ENCODE measurements around the gene EIF4E2.

The EIF4E2 gene

DNA sequence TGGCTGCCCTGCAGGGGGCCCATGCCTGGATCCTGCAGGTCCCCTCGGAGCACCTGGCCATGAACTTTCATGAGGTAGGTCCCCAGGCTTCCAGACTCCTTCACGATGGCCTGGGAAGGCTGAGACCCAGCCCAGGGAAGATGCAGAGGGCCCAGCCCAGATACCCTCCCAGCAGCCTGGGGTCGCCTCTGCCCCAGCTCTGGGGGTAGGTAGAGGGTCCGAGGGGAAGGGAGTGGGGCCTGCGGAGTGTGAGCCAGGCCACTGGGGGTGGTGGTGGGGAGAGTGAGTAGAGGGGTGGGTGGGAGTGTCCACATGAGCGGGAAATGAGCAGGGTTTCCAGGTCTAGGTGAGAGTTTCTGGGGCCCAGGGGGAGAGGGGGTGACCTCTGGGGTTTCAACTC is 25.7 kb upstream of the EIF4E2 start:
- no peak overlapping the region for H3K9ac ChIP-seq (ENCODE audit: insufficient read length)
- no peak overlapping the region for H3K27ac ChIP-seq

GRCh38 chr2:232525199-232525598 is 25.3 kb upstream of the EIF4E2 start:
- Histone ChIP-seq H3K4me3 (no peak overlapping the region), H3K27ac (no peak overlapping the region), H3K36me3 (ENCODE audit: insufficient read depth, low read length) (no peaks in the 10 kb centered on the region), H3K9me3 (ENCODE audit: low read depth, low read length) (no peaks in the 10 kb centered on the region), H3K9ac (ENCODE audit: insufficient read length) (no peak overlapping the region)
- TF ChIP-seq EZH2 (IDR thresholded peaks at IDR 0.05): no peak
- no peak for TF ChIP-seq FOXP2 (optimal IDR thresholded peaks at IDR 0.05; ENCODE audit: control extremely low read depth, extremely low read length, insufficient read depth)
- TF ChIP-seq POLR2AphosphoS5 (IDR thresholded peaks at IDR 0.05; ENCODE audit: borderline replicate concordance, low read depth, low read length): no peak
- no peak for DNase-seq (ENCODE audit: low read depth, low spot score)

More for the DNA sequence above, 25.7 kb upstream of the EIF4E2 start:
- no peaks in the 10 kb centered on the region for H3K9me3 ChIP-seq (ENCODE audit: low read depth, low read length)
- H3K36me3 ChIP-seq (ENCODE audit: insufficient read depth, low read length): no peaks in the 10 kb centered on the region
- DNase-seq (ENCODE audit: low read depth, low spot score): no peak
- no peak for TF ChIP-seq EZH2 (IDR thresholded peaks at IDR 0.05)
- H3K4me3 ChIP-seq: no peak overlapping the region

DNA sequence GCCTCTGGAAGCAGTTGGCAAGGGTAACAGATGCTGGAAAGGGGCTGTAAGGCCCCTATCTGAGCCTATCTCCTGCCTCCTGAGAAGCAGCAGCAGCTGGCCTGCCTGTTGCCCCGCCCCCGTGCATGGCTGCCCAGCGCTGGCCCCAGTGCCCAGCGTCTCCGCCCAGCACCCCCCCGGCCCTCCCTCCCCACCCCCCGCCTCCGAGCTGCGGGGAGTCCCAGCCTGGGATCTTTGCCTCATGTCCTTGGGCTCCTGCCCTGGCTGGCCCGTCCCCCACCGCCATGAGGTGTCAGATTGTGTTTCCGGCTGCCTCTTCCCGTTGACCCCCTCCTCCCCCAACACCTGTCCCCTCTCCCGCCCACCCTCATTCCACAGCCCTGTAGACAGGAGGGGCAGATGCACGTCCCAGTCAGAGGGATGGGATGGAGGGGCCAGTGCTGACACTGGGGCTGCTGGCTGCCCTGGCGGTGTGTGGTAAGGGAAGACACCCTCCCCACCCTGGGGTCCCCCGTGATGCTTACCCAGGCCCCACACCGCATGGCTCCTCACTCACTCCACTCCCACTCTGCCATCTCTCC is 24.6 kb upstream of the EIF4E2 start, which contains the start of gene CHRND:
Gene CHRND (plus strand): TSS at position 370 of the 581 bp plus-strand sequence. CDS start 56 bp downstream, at position 426.
- no peak within 1 kb of the TSS for H3K9ac ChIP-seq (ENCODE audit: insufficient read length)
- TF ChIP-seq POLR2AphosphoS5 (IDR thresholded peaks at IDR 0.05; ENCODE audit: borderline replicate concordance, low read depth, low read length) (no peak), FOXP2 (optimal IDR thresholded peaks at IDR 0.05; ENCODE audit: control extremely low read depth, extremely low read length, insufficient read depth) (no peak), EZH2 (IDR thresholded peaks at IDR 0.05) (no peak)
- no peak within 1 kb of the TSS for H3K27ac ChIP-seq

DNA sequence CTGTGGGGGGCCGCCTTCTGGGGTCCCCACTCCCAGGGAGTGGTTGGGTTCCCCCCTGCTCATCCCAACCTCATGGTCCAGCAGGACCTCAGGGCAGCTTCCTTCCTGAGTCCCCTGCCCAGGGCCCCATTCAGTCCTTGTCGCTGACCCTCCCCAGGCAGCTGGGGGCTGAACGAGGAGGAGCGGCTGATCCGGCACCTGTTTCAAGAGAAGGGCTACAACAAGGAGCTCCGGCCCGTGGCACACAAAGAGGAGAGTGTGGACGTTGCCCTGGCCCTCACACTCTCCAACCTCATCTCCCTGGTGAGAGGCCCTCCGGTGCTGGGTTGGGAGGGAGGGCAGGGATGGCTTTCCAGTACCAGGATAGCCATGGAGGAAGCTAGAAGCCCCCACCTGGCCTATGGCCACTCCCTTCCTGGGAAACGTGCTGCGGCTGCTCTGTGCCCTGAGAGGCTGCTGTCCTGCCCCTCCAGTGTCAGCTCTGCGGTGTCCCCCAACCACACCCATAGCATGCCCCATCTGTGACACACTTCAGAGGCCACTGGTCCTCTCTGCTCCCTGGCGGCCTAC is 24.0 kb upstream of the EIF4E2 start:
- TF ChIP-seq FOXP2 (optimal IDR thresholded peaks at IDR 0.05; ENCODE audit: control extremely low read depth, extremely low read length, insufficient read depth) (no peak), POLR2AphosphoS5 (IDR thresholded peaks at IDR 0.05; ENCODE audit: borderline replicate concordance, low read depth, low read length) (no peak)
- no peaks in the 10 kb centered on the region for H3K36me3 ChIP-seq (ENCODE audit: insufficient read depth, low read length)
- no peak for DNase-seq (ENCODE audit: low read depth, low spot score)
- no peak overlapping the region for H3K9ac ChIP-seq (ENCODE audit: insufficient read length)
- no peak overlapping the region for H3K27ac ChIP-seq
- H3K4me3 ChIP-seq: no peak overlapping the region
- H3K9me3 ChIP-seq (ENCODE audit: low read depth, low read length): no peaks in the 10 kb centered on the region

More for the DNA sequence above, 24.6 kb upstream of the EIF4E2 start, which contains the start of gene CHRND:
- DNase-seq (ENCODE audit: low read depth, low spot score): no peak
- no peak within 1 kb of the TSS for H3K4me3 ChIP-seq
- H3K9me3 ChIP-seq (ENCODE audit: low read depth, low read length): no peaks in the 10 kb centered on the region
- no peaks in the 10 kb centered on the region for H3K36me3 ChIP-seq (ENCODE audit: insufficient read depth, low read length)

- no peak overlapping the region for H3K27ac ChIP-seq
- H3K4me3 ChIP-seq: no peak overlapping the region
- H3K36me3 ChIP-seq (ENCODE audit: insufficient read depth, low read length): no peaks in the 10 kb centered on the region
- H3K9ac ChIP-seq (ENCODE audit: insufficient read length): no peak overlapping the region
- TF ChIP-seq EZH2 (IDR thresholded peaks at IDR 0.05) (no peak), FOXP2 (optimal IDR thresholded peaks at IDR 0.05; ENCODE audit: control extremely low read depth, extremely low read length, insufficient read depth) (no peak), POLR2AphosphoS5 (IDR thresholded peaks at IDR 0.05; ENCODE audit: borderline replicate concordance, low read depth, low read length) (no peak)
- H3K9me3 ChIP-seq (ENCODE audit: low read depth, low read length): no peaks in the 10 kb centered on the region
- no peak for DNase-seq (ENCODE audit: low read depth, low spot score)
Measured at GRCh38 chr2:232527905-232528470, 22.5 kb upstream of the EIF4E2 start.

DNA sequence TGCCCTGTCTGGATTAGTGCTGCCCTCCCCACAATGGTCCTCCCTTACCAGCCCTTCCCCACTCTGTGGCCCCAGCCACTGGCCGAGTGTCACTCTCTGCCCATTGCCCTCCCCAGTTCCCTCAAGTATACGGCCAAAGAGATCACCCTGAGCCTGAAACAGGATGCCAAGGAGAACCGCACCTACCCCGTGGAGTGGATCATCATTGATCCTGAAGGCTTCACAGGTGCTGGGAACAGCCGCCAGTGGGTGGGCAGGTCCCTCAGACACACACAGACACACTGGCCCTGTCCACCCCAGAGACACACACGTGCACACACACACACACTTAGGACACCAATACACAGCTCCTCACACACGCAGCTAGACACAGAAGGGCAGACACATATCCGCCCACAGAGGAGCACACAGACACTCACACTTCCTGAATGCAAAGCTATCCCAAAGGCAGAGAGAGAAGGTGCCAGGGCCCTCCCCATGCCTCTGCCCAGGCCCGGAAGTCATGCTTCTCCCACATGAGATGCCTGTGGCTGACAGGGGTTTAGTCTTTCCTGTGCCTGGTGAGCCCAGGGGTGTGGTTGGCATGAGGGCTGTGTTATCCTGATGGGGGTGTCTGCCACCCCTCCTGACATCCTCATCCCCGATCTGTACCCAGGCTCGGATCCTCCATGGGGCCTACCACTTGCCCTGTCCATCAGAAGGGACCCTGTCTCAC is 21.6 kb upstream of the EIF4E2 start:
- no peak for TF ChIP-seq FOXP2 (optimal IDR thresholded peaks at IDR 0.05; ENCODE audit: control extremely low read depth, extremely low read length, insufficient read depth)
- TF ChIP-seq EZH2 (IDR thresholded peaks at IDR 0.05): no peak
- no peak for TF ChIP-seq POLR2AphosphoS5 (IDR thresholded peaks at IDR 0.05; ENCODE audit: borderline replicate concordance, low read depth, low read length)
- Histone ChIP-seq H3K9ac (ENCODE audit: insufficient read length) (no peak overlapping the region), H3K27ac (no peak overlapping the region), H3K4me3 (no peak overlapping the region), H3K9me3 (ENCODE audit: low read depth, low read length) (no peaks in the 10 kb centered on the region), H3K36me3 (ENCODE audit: insufficient read depth, low read length) (no peaks in the 10 kb centered on the region)
- no peak for DNase-seq (ENCODE audit: low read depth, low spot score)

DNA sequence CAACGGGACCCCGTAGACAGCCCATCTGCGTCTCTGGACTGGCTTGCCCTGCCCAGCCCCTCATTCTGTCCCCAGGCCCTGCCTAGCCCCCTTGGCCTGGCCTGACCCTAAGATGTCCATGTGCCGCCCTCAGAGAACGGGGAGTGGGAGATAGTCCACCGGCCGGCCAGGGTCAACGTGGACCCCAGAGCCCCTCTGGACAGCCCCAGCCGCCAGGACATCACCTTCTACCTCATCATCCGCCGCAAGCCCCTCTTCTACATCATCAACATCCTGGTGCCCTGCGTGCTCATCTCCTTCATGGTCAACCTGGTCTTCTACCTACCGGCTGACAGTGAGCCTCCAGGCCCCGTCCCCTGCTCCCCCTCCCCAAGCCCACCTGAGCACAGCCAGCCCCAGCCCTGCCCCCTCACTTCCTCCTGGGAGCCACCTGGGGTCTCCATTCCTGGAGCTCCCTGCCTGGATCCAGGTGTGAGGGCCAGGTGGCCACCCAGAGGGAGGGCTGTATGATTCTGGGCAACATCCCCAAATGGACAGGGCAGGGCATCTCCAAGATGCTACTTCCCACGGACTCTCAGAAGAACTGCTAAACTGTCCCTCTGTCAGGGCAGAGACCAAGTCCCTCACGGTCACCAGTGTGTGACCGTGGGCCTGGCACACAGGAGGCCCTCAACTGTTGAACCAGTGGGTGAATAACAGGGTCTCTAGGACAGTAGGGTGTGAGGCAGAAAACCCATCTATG is 20.5 kb upstream of the EIF4E2 start:
- Histone ChIP-seq H3K4me3 (no peak overlapping the region), H3K9me3 (ENCODE audit: low read depth, low read length) (no peaks in the 10 kb centered on the region), H3K27ac (no peak overlapping the region), H3K9ac (ENCODE audit: insufficient read length) (no peak overlapping the region), H3K36me3 (ENCODE audit: insufficient read depth, low read length) (no peaks in the 10 kb centered on the region)
- no peak for TF ChIP-seq POLR2AphosphoS5 (IDR thresholded peaks at IDR 0.05; ENCODE audit: borderline replicate concordance, low read depth, low read length)
- no peak for TF ChIP-seq FOXP2 (optimal IDR thresholded peaks at IDR 0.05; ENCODE audit: control extremely low read depth, extremely low read length, insufficient read depth)
- no peak for TF ChIP-seq EZH2 (IDR thresholded peaks at IDR 0.05)
- no peak for DNase-seq (ENCODE audit: low read depth, low spot score)

Data from SK-N-MC (cell line).